ENCODE results near the gene AK8.

The AK8 gene

GRCh38 chr9:132787748-132788159 lies 90.3 kb downstream of the AK8 start:
- no peaks in the 10 kb centered on the region for H3K79me1 ChIP-seq (ENCODE audit: low read depth, low read length)
- H3K36me3 ChIP-seq (replicated peaks in 1 of 2; ENCODE audit: control insufficient read depth in 2 of 2, insufficient read depth in 2 of 2, low read length in 2 of 2), result no peaks in the 10 kb centered on the region
- H3K4me2 ChIP-seq (ENCODE audit: insufficient read depth, low read length, poor library complexity, severe bottlenecking), result no peak overlapping the region
- no peaks in the 10 kb centered on the region for H3K27me3 ChIP-seq (ENCODE audit: control insufficient read depth in 3 of 3, insufficient read depth in 3 of 3, low read depth in 1 of 3, low read length in 3 of 3)
- no peak overlapping the region for H4K8ac ChIP-seq (ENCODE audit: low read depth, low read length)
- H3K23ac ChIP-seq (ENCODE audit: low read depth, low read length, poor library complexity), result no peak overlapping the region
- no peak overlapping the region for H2AK5ac ChIP-seq (ENCODE audit: low read depth, low read length)
- H3K18ac ChIP-seq (ENCODE audit: low read length), result no peak overlapping the region
- H3K4me1 ChIP-seq (ENCODE audit: control insufficient read depth in 2 of 2, insufficient read depth in 1 of 2, low read depth in 1 of 2, low read length in 2 of 2), result no peaks in the 10 kb centered on the region
- DNase-seq (ENCODE audit: low spot score), result no peak
- no peak overlapping the region for H4K91ac ChIP-seq (ENCODE audit: low read depth, low read length, poor library complexity)
- WGBS, 2 donors (ENCODE audit: extremely low coverage in 2 of 2, insufficient read length in 2 of 2, insufficient replicate concordance in 1 of 2), result no CpG with 5 or more reads among the region's 1 CpG
- no peak overlapping the region for H2BK15ac ChIP-seq (ENCODE audit: low read length)
- H2BK120ac ChIP-seq (ENCODE audit: low read depth, low read length), result no peak overlapping the region
- H3K14ac ChIP-seq (ENCODE audit: low read length), result no peak overlapping the region
- no peak overlapping the region for H3K27ac ChIP-seq (replicated peaks; ENCODE audit: low read length)
- no peak overlapping the region for H2BK12ac ChIP-seq (ENCODE audit: low read length)
- H3K4me3 ChIP-seq (ENCODE audit: low read length in 2 of 2), result no peak overlapping the region
- H3K9me3 ChIP-seq (replicated peaks in 1 of 2; ENCODE audit: control insufficient read depth in 2 of 2, insufficient read depth in 1 of 2, low read depth in 1 of 2, low read length in 2 of 2), result peaks cover 0 to 7% of the 10 kb centered on the region in 2 donors
- no peak overlapping the region for H2AFZ ChIP-seq (ENCODE audit: low read length)
- H3K4ac ChIP-seq (ENCODE audit: low read length), result no peak overlapping the region
- H3K9ac ChIP-seq (ENCODE audit: low read depth, low read length, poor library complexity), result no peak overlapping the region
- no peak overlapping the region for H2BK5ac ChIP-seq (ENCODE audit: low read length)

- Histone ChIP-seq H3K23ac (ENCODE audit: low read depth, low read length, poor library complexity) (no peak overlapping the region), H2AFZ (ENCODE audit: low read length) (no peak overlapping the region), H4K8ac (ENCODE audit: low read depth, low read length) (no peak overlapping the region), H3K9ac (ENCODE audit: low read depth, low read length, poor library complexity) (no peak overlapping the region), H2BK5ac (ENCODE audit: low read length) (no peak overlapping the region), H2AK5ac (ENCODE audit: low read depth, low read length) (no peak overlapping the region), H3K4me2 (ENCODE audit: insufficient read depth, low read length, poor library complexity, severe bottlenecking) (no peak overlapping the region), H3K4me3 (ENCODE audit: low read length in 2 of 2) (no peak overlapping the region), H4K91ac (ENCODE audit: low read depth, low read length, poor library complexity) (no peak overlapping the region), H2BK120ac (ENCODE audit: low read depth, low read length) (no peak overlapping the region), H3K79me1 (ENCODE audit: low read depth, low read length) (no peaks in the 10 kb centered on the region), H3K18ac (ENCODE audit: low read length) (no peak overlapping the region), H3K27me3 (ENCODE audit: control insufficient read depth in 3 of 3, insufficient read depth in 3 of 3, low read depth in 1 of 3, low read length in 3 of 3) (no peaks in the 10 kb centered on the region), H3K9me3 (replicated peaks in 1 of 2; ENCODE audit: control insufficient read depth in 2 of 2, insufficient read depth in 1 of 2, low read depth in 1 of 2, low read length in 2 of 2) (peaks cover 0 to 7% of the 10 kb centered on the region in 2 donors), H2BK12ac (ENCODE audit: low read length) (no peak overlapping the region), H3K4ac (ENCODE audit: low read length) (no peak overlapping the region), H3K14ac (ENCODE audit: low read length) (no peak overlapping the region), H3K4me1 (ENCODE audit: control insufficient read depth in 2 of 2, insufficient read depth in 1 of 2, low read depth in 1 of 2, low read length in 2 of 2) (peaks cover 0 to 5% of the 10 kb centered on the region in 2 donors), H3K36me3 (replicated peaks in 1 of 2; ENCODE audit: control insufficient read depth in 2 of 2, insufficient read depth in 2 of 2, low read length in 2 of 2) (no peaks in the 10 kb centered on the region), H2BK15ac (ENCODE audit: low read length) (no peak overlapping the region), H3K27ac (replicated peaks; ENCODE audit: low read length) (no peak overlapping the region)
- WGBS, 2 donors (ENCODE audit: extremely low coverage in 2 of 2, insufficient read length in 2 of 2, insufficient replicate concordance in 1 of 2), result no CpG with 5 or more reads among the region's 4 CpGs
- no peak for DNase-seq (ENCODE audit: low spot score)
These were observed 93.7 kb downstream of the AK8 start for GRCh38 chr9:132784286-132784830.

- Histone ChIP-seq H2BK5ac (ENCODE audit: low read length) (no peak overlapping the region), H4K8ac (ENCODE audit: low read depth, low read length) (no peak overlapping the region), H3K4me3 (ENCODE audit: low read length in 2 of 2) (no peak overlapping the region), H2AFZ (ENCODE audit: low read length) (no peak overlapping the region), H3K27ac (replicated peaks; ENCODE audit: low read length) (no peak overlapping the region), H2AK5ac (ENCODE audit: low read depth, low read length) (no peak overlapping the region), H3K9ac (ENCODE audit: low read depth, low read length, poor library complexity) (no peak overlapping the region), H2BK120ac (ENCODE audit: low read depth, low read length) (no peak overlapping the region), H3K79me1 (ENCODE audit: low read depth, low read length) (no peaks in the 10 kb centered on the region), H3K18ac (ENCODE audit: low read length) (no peak overlapping the region), H3K36me3 (replicated peaks in 1 of 2; ENCODE audit: control insufficient read depth in 2 of 2, insufficient read depth in 2 of 2, low read length in 2 of 2) (no peaks in the 10 kb centered on the region), H3K27me3 (ENCODE audit: control insufficient read depth in 3 of 3, insufficient read depth in 3 of 3, low read depth in 1 of 3, low read length in 3 of 3) (no peaks in the 10 kb centered on the region), H3K14ac (ENCODE audit: low read length) (no peak overlapping the region), H3K4me1 (ENCODE audit: control insufficient read depth in 2 of 2, insufficient read depth in 1 of 2, low read depth in 1 of 2, low read length in 2 of 2) (peaks cover 0 to 5% of the 10 kb centered on the region in 2 donors), H3K4ac (ENCODE audit: low read length) (no peak overlapping the region), H3K4me2 (ENCODE audit: insufficient read depth, low read length, poor library complexity, severe bottlenecking) (no peak overlapping the region), H4K91ac (ENCODE audit: low read depth, low read length, poor library complexity) (no peak overlapping the region), H3K23ac (ENCODE audit: low read depth, low read length, poor library complexity) (no peak overlapping the region), H2BK12ac (ENCODE audit: low read length) (no peak overlapping the region), H3K9me3 (replicated peaks in 1 of 2; ENCODE audit: control insufficient read depth in 2 of 2, insufficient read depth in 1 of 2, low read depth in 1 of 2, low read length in 2 of 2) (peaks cover 0 to under 1% of the 10 kb centered on the region in 2 donors), H2BK15ac (ENCODE audit: low read length) (no peak overlapping the region)
- no CpG with 5 or more reads among the region's 4 CpGs for WGBS, 2 donors (ENCODE audit: extremely low coverage in 2 of 2, insufficient read length in 2 of 2, insufficient replicate concordance in 1 of 2)
- DNase-seq (ENCODE audit: low spot score), result no peak
These were observed 95.1 kb downstream of the AK8 start for GRCh38 chr9:132783006-132783405.

GRCh38 chr9:132782037-132782436 lies 96.0 kb downstream of the AK8 start:
- H2BK15ac ChIP-seq (ENCODE audit: low read length), result no peak overlapping the region
- H4K8ac ChIP-seq (ENCODE audit: low read depth, low read length), result no peak overlapping the region
- H3K14ac ChIP-seq (ENCODE audit: low read length), result no peak overlapping the region
- H2BK12ac ChIP-seq (ENCODE audit: low read length), result no peak overlapping the region
- H3K27ac ChIP-seq (replicated peaks; ENCODE audit: low read length), result no peak overlapping the region
- no peaks in the 10 kb centered on the region for H3K27me3 ChIP-seq (ENCODE audit: control insufficient read depth in 3 of 3, insufficient read depth in 3 of 3, low read depth in 1 of 3, low read length in 3 of 3)
- no peak for DNase-seq (ENCODE audit: low spot score)
- H3K4me2 ChIP-seq (ENCODE audit: insufficient read depth, low read length, poor library complexity, severe bottlenecking), result no peak overlapping the region
- H3K9me3 ChIP-seq (replicated peaks in 1 of 2; ENCODE audit: control insufficient read depth in 2 of 2, insufficient read depth in 1 of 2, low read depth in 1 of 2, low read length in 2 of 2), result no peaks in the 10 kb centered on the region
- H3K18ac ChIP-seq (ENCODE audit: low read length), result no peak overlapping the region
- no peaks in the 10 kb centered on the region for H3K79me1 ChIP-seq (ENCODE audit: low read depth, low read length)
- H4K91ac ChIP-seq (ENCODE audit: low read depth, low read length, poor library complexity), result no peak overlapping the region
- H3K36me3 ChIP-seq (replicated peaks in 1 of 2; ENCODE audit: control insufficient read depth in 2 of 2, insufficient read depth in 2 of 2, low read length in 2 of 2), result no peaks in the 10 kb centered on the region
- H2BK5ac ChIP-seq (ENCODE audit: low read length), result no peak overlapping the region
- H2AK5ac ChIP-seq (ENCODE audit: low read depth, low read length), result no peak overlapping the region
- no CpG with 5 or more reads among the region's 9 CpGs for WGBS, 2 donors (ENCODE audit: extremely low coverage in 2 of 2, insufficient read length in 2 of 2, insufficient replicate concordance in 1 of 2)
- no peak overlapping the region for H3K23ac ChIP-seq (ENCODE audit: low read depth, low read length, poor library complexity)
- H3K4me3 ChIP-seq (ENCODE audit: low read length in 2 of 2), result no peak overlapping the region
- H2AFZ ChIP-seq (ENCODE audit: low read length), result no peak overlapping the region
- no peak overlapping the region for H2BK120ac ChIP-seq (ENCODE audit: low read depth, low read length)
- no peak overlapping the region for H3K9ac ChIP-seq (ENCODE audit: low read depth, low read length, poor library complexity)
- H3K4ac ChIP-seq (ENCODE audit: low read length), result no peak overlapping the region
- peaks cover 0 to 5% of the 10 kb centered on the region in 2 donors for H3K4me1 ChIP-seq (ENCODE audit: control insufficient read depth in 2 of 2, insufficient read depth in 1 of 2, low read depth in 1 of 2, low read length in 2 of 2)

Measured in neuronal stem cell (in vitro differentiated cells).